Activated T-helper 1 cell treated with anti-CD3 and anti-CD28 coated beads, Interleukin-12 subunit alpha, Interleukin-12 subunit beta, Interleukin-2, Interleukin-4 antibody, amounts not matched to agents 30 ng/mL and 10 ng/mL and 1 ng/mL, durations not matched to agents 14 hours and 24 hours and 36 hours (primary cell): ENCODE results near the gene TRNAU1AP. TPM values are rescaled to one million over a fixed set of nuclear protein-coding genes. Genes with fewer than 3 reads are reported as not detected.
"Not testable (repeated sequence)": the region's sequence is repeated elsewhere in the genome, so short reads cannot be mapped to it uniquely, and the experiment has no call there.

Source experiments
- DNase-seq: peaks from one replicate; pipeline ENCODE4 v3.0.0; 2021; ENCODE audit warnings: low spot score
- H3K27ac Mint-ChIP-seq: one replicate; pipeline ENCODE4 v1.8.0; 2021; ENCODE audit warnings: mild to moderate bottlenecking, mixed read lengths
- H3K27me3 Mint-ChIP-seq: one replicate; pipeline ENCODE4 v1.8.0; 2022; ENCODE audit warnings: mild to moderate bottlenecking, moderate library complexity, mixed read lengths; ENCODE audit not compliant: insufficient read depth
- H3K36me3 Mint-ChIP-seq: one replicate; pipeline ENCODE4 v1.8.0; 2021; ENCODE audit warnings: low read depth, mixed read lengths
- H3K4me1 Mint-ChIP-seq: one replicate; pipeline ENCODE4 v1.8.0; 2021; ENCODE audit warnings: low read depth, mixed read lengths
- H3K4me3 Mint-ChIP-seq: one replicate; pipeline ENCODE4 v1.8.0; 2021; ENCODE audit warnings: mild to moderate bottlenecking, moderate library complexity, mixed read lengths
- H3K9me3 Mint-ChIP-seq: one replicate; pipeline ENCODE4 v1.8.0; 2021; ENCODE audit warnings: mixed read lengths
- intact Hi-C: fragments of 100-400 bp; cut with micrococcal nuclease; formaldehyde crosslinking; loops from one replicate; pipeline ENCODE4 v1.15.1; 2024
- total RNA-seq: library from RNA; stranded (reverse); gene quantifications from 2 replicates; pipeline ENCODE4 v1.2.3, GENCODE V29; 2022

The TRNAU1AP gene
- total RNA-seq, 1 donor from 2014 or later, result 41.0 TPM

- Mint-ChIP-seq H3K27ac (no peak overlapping the region), H3K4me1 (no peaks in the 10 kb centered on the region), H3K4me3 (no peak overlapping the region), H3K27me3 (no peaks in the 10 kb centered on the region), H3K36me3 (peaks cover 34% of the 10 kb centered on the region), H3K9me3 (no peaks in the 10 kb centered on the region)
- intact Hi-C loops, result no loop called here
- DNase-seq, result no peak
Observed at GRCh38 chr1:28566931-28567330, 14.0 kb downstream of the TRNAU1AP start.

- H3K36me3 Mint-ChIP-seq, result peaks cover 19% of the 10 kb centered on the region
- no peaks in the 10 kb centered on the region for H3K9me3 Mint-ChIP-seq
- H3K4me3 Mint-ChIP-seq, result no peak overlapping the region
- DNase-seq, result no peak
- no peaks in the 10 kb centered on the region for H3K4me1 Mint-ChIP-seq
- no peaks in the 10 kb centered on the region for H3K27me3 Mint-ChIP-seq
- intact Hi-C loops, result no loop called here
- H3K27ac Mint-ChIP-seq, result no peak overlapping the region
Observed at GRCh38 chr1:28571911-28572310, 19.0 kb downstream of the TRNAU1AP start.

- intact Hi-C loops, H3K4me3 Mint-ChIP-seq, H3K9me3 Mint-ChIP-seq, DNase-seq, H3K4me1 Mint-ChIP-seq, H3K27me3 Mint-ChIP-seq, H3K27ac Mint-ChIP-seq: not testable (repeated sequence)
- peaks cover 22% of the 10 kb centered on the region for H3K36me3 Mint-ChIP-seq
Observed at GRCh38 chr1:28572891-28573290, 20.0 kb downstream of the TRNAU1AP start.

- intact Hi-C loops, result no loop called here
- Mint-ChIP-seq H3K27ac (no peak overlapping the region), H3K9me3 (no peaks in the 10 kb centered on the region), H3K4me3 (no peak overlapping the region), H3K4me1 (peaks cover 7% of the 10 kb centered on the region), H3K36me3 (peaks cover 23% of the 10 kb centered on the region), H3K27me3 (no peaks in the 10 kb centered on the region)
- DNase-seq, result no peak
Observed at GRCh38 chr1:28573564-28573963, 20.7 kb downstream of the TRNAU1AP start.

GRCh38 chr1:28577052-28577678 lies 24.3 kb downstream of the TRNAU1AP start:
- peak overlapping the region; percentile 37 for H3K27ac Mint-ChIP-seq
- no peak for DNase-seq
- H3K4me3 Mint-ChIP-seq, result peak overlapping the region; percentile 10
- intact Hi-C loops, result no loop called here
- H3K9me3 Mint-ChIP-seq, result no peaks in the 10 kb centered on the region
- H3K36me3 Mint-ChIP-seq, result peaks cover 38% of the 10 kb centered on the region
- peaks cover 26% of the 10 kb centered on the region for H3K4me1 Mint-ChIP-seq
- no peaks in the 10 kb centered on the region for H3K27me3 Mint-ChIP-seq

- H3K36me3 Mint-ChIP-seq, result peaks cover 38% of the 10 kb centered on the region
- H3K4me3 Mint-ChIP-seq, result peak overlapping the region; percentile 19
Observed at GRCh38 chr1:28577738-28578536, 25.1 kb downstream of the TRNAU1AP start.

GRCh38 chr1:28578696-28579218 lies 25.9 kb downstream of the TRNAU1AP start:
- no peak for DNase-seq

More at GRCh38 chr1:28577738-28578536, 25.1 kb downstream of the TRNAU1AP start:
- intact Hi-C loops, result no loop called here
- H3K27me3 Mint-ChIP-seq, result no peaks in the 10 kb centered on the region
- peak overlapping the region; percentile 68 for H3K27ac Mint-ChIP-seq
- no peak for DNase-seq
- no peaks in the 10 kb centered on the region for H3K9me3 Mint-ChIP-seq
- peaks cover 27% of the 10 kb centered on the region for H3K4me1 Mint-ChIP-seq

GRCh38 chr1:28579401-28579800 lies 26.5 kb downstream of the TRNAU1AP start:
- H3K27me3 Mint-ChIP-seq, result no peaks in the 10 kb centered on the region
- intact Hi-C loops, result no loop called here
- peak overlapping the region; percentile 85 for H3K27ac Mint-ChIP-seq
- H3K4me3 Mint-ChIP-seq, result peak overlapping the region; percentile 99
- no peak for DNase-seq
- no peaks in the 10 kb centered on the region for H3K9me3 Mint-ChIP-seq
- peaks cover 38% of the 10 kb centered on the region for H3K36me3 Mint-ChIP-seq
- peaks cover 31% of the 10 kb centered on the region for H3K4me1 Mint-ChIP-seq

More at GRCh38 chr1:28578696-28579218, 25.9 kb downstream of the TRNAU1AP start:
- Mint-ChIP-seq H3K4me3 (peak overlapping the region; percentile 99), H3K27ac (peak overlapping the region; percentile 22), H3K9me3 (no peaks in the 10 kb centered on the region), H3K27me3 (no peaks in the 10 kb centered on the region), H3K4me1 (peaks cover 31% of the 10 kb centered on the region), H3K36me3 (peaks cover 38% of the 10 kb centered on the region)
- intact Hi-C loops, result no loop called here

GRCh38 chr1:28580722-28581530 lies 28.0 kb downstream of the TRNAU1AP start:
- peak; percentile 9 for DNase-seq
- H3K36me3 Mint-ChIP-seq, result peaks cover 38% of the 10 kb centered on the region
- H3K4me1 Mint-ChIP-seq, result peaks cover 31% of the 10 kb centered on the region
- no peaks in the 10 kb centered on the region for H3K9me3 Mint-ChIP-seq
- no peaks in the 10 kb centered on the region for H3K27me3 Mint-ChIP-seq
- peak overlapping the region; percentile 85 for H3K27ac Mint-ChIP-seq
- peak overlapping the region; percentile 99 for H3K4me3 Mint-ChIP-seq
- intact Hi-C loops, result loop anchor here (1.0 to 5.0 kb wide), 11 partner anchors 22 to 346 kb away; partner anchors contain the start of genes PHACTR4, RCC1, RNU11 and SESN2

- H3K27me3 Mint-ChIP-seq, result no peaks in the 10 kb centered on the region
- peaks cover 38% of the 10 kb centered on the region for H3K36me3 Mint-ChIP-seq
- H3K4me1 Mint-ChIP-seq, result peaks cover 31% of the 10 kb centered on the region
- no peaks in the 10 kb centered on the region for H3K9me3 Mint-ChIP-seq
- DNase-seq, result peak; percentile 94
- peak overlapping the region; percentile 85 for H3K27ac Mint-ChIP-seq
- peak overlapping the region; percentile 99 for H3K4me3 Mint-ChIP-seq
- intact Hi-C loops, result loop anchor here (1.0 to 5.0 kb wide), 12 partner anchors 22 to 346 kb away; partner anchors contain the start of genes GMEB1, PHACTR4, RCC1 and RNU11
Observed at GRCh38 chr1:28581531-28582247, 28.8 kb downstream of the TRNAU1AP start.

GRCh38 chr1:28582248-28582615 lies 29.3 kb downstream of the TRNAU1AP start:
- peak overlapping the region; percentile 99 for H3K4me3 Mint-ChIP-seq
- peaks cover 31% of the 10 kb centered on the region for H3K4me1 Mint-ChIP-seq
- DNase-seq, result no peak
- H3K27me3 Mint-ChIP-seq, result no peaks in the 10 kb centered on the region
- peaks cover 34% of the 10 kb centered on the region for H3K36me3 Mint-ChIP-seq
- H3K27ac Mint-ChIP-seq, result peak overlapping the region; percentile 85
- intact Hi-C loops, result loop anchor here (1.0 to 5.0 kb wide), 3 partner anchors 86 to 345 kb away; partner anchors contain the start of genes GMEB1 and PHACTR4
- no peaks in the 10 kb centered on the region for H3K9me3 Mint-ChIP-seq
